ENCODE results near the gene SPDL1.

The SPDL1 gene

GRCh38 chr5:169651526-169651925 is 68.0 kb downstream of the SPDL1 start:
- H3K27me3 Mint-ChIP-seq = no peaks in the 10 kb centered on the region
- H3K9me3 Mint-ChIP-seq = no peaks in the 10 kb centered on the region
- no peak for ATAC-seq (ENCODE audit: low read depth)
- H3K4me1 Mint-ChIP-seq = peaks cover 82% of the 10 kb centered on the region
- DNase-seq (ENCODE audit: low spot score in 2 of 2) = no peak
- peak overlapping the region; percentile 95 for H3K27ac Mint-ChIP-seq
- H3K4me3 Mint-ChIP-seq = peak overlapping the region; percentile 49
- peaks cover 29% of the 10 kb centered on the region for H3K36me3 Mint-ChIP-seq

- Mint-ChIP-seq H3K4me1 (peaks cover 81% of the 10 kb centered on the region), H3K27me3 (no peaks in the 10 kb centered on the region), H3K36me3 (peaks cover 29% of the 10 kb centered on the region), H3K27ac (peak overlapping the region; percentile 95), H3K4me3 (no peak overlapping the region), H3K9me3 (no peaks in the 10 kb centered on the region)
- ATAC-seq (ENCODE audit: low read depth) (no peak), DNase-seq (ENCODE audit: low spot score in 2 of 2) (no peak)
These were observed 68.5 kb downstream of the SPDL1 start for GRCh38 chr5:169652057-169652456.

GRCh38 chr5:169653091-169653490 is 69.5 kb downstream of the SPDL1 start:
- no peaks in the 10 kb centered on the region for H3K27me3 Mint-ChIP-seq
- no peak overlapping the region for H3K4me3 Mint-ChIP-seq
- no peak for DNase-seq (ENCODE audit: low spot score in 2 of 2)
- peak overlapping the region; percentile 70 for H3K27ac Mint-ChIP-seq
- no peak for ATAC-seq (ENCODE audit: low read depth)
- peaks cover 27% of the 10 kb centered on the region for H3K36me3 Mint-ChIP-seq
- H3K4me1 Mint-ChIP-seq = peaks cover 71% of the 10 kb centered on the region
- H3K9me3 Mint-ChIP-seq = no peaks in the 10 kb centered on the region
